H1 (cell line): ENCODE results near the gene WNK2.

ENCODE experiments used
- ATF3 ChIP-seq: IDR thresholded peaks from 2 replicates; pipeline ENCODE4 v1.6.1; 2011; ENCODE audit warnings: low read depth, mild to moderate bottlenecking, low read length; ENCODE audit not compliant: insufficient read depth
- CTCF ChIP-seq, 3 experiments: IDR thresholded peaks; 1 replicate in 2 of 3; 2 replicates in 1 of 3; pipeline versions ENCODE4 v1.5.1 to v1.6.1; 2011; ENCODE audit warnings: low read length in 3 of 3, mild to moderate bottlenecking in 3 of 3, inconsistent platforms in 2 of 3, low read depth in 1 of 3, moderate library complexity in 1 of 3; ENCODE audit not compliant: insufficient read depth in 1 of 3; ENCODE audit errors: control extremely low read depth in 1 of 3
- POLR2A ChIP-seq, 2 experiments: IDR thresholded peaks; 1 replicate in 1 of 2; 2 replicates in 1 of 2; pipeline ENCODE4 v1.6.1; 2011; ENCODE audit warnings: low read depth in 2 of 2, low read length in 2 of 2, mild to moderate bottlenecking in 2 of 2; ENCODE audit errors: control extremely low read depth in 1 of 2
- RAD21 ChIP-seq, 2 experiments: IDR thresholded peaks in 1 of 2; conservative IDR thresholded peaks in 1 of 2; 2 replicates each; pipeline ENCODE4 v1.6.1; 2011; ENCODE audit warnings: low read depth in 2 of 2, low read length in 2 of 2, improper control_type of control experiment in 1 of 2, inconsistent platforms in 1 of 2, mild to moderate bottlenecking in 1 of 2, moderate library complexity in 1 of 2
- SIN3A ChIP-seq, 2 experiments: IDR thresholded peaks in 1 of 2; conservative IDR thresholded peaks in 1 of 2; 2 replicates each; pipeline ENCODE4 v1.6.1; 2011 to 2012; ENCODE audit warnings: low read length in 2 of 2, improper control_type of control experiment in 1 of 2, low read depth in 1 of 2, mild to moderate bottlenecking in 1 of 2
- SRF ChIP-seq: IDR thresholded peaks from 2 replicates; pipeline ENCODE4 v1.6.1; 2011; ENCODE audit warnings: mild to moderate bottlenecking, low read depth, low read length, moderate library complexity
- SUZ12 ChIP-seq: fragments of 200-600 bp; sonication (generic); IDR thresholded peaks from 2 replicates; pipeline ENCODE4 v1.6.1; 2012; ENCODE audit warnings: mild to moderate bottlenecking, inconsistent platforms, low read length, moderate library complexity, mixed read lengths
- TAF1 ChIP-seq: IDR thresholded peaks from 2 replicates; pipeline ENCODE4 v1.6.1; 2011; ENCODE audit warnings: mild to moderate bottlenecking, low read depth, low read length
- USF2 ChIP-seq: IDR thresholded peaks from 2 replicates; pipeline ENCODE4 v1.6.1; 2011; ENCODE audit warnings: low read length, improper control_type of control experiment
- YY1 ChIP-seq: IDR thresholded peaks from 2 replicates; pipeline ENCODE4 v1.6.1; 2011; ENCODE audit warnings: low read depth, mild to moderate bottlenecking, low read length
- ZNF274 ChIP-seq: IDR thresholded peaks from 2 replicates; pipeline ENCODE4 v1.7.0; 2012; ENCODE audit warnings: low read length, borderline replicate concordance; ENCODE audit errors: extremely low read depth

GRCh38 chr9:93206576-93207155, 22.7 kb downstream of the WNK2 start:
- no peak for TF ChIP-seq CTCF (IDR thresholded peaks at IDR 0.05; ENCODE audit: control extremely low read depth in 1 of 3, insufficient read depth in 1 of 3, low read depth in 1 of 3, low read length in 3 of 3)
- TF ChIP-seq POLR2A (IDR thresholded peaks at IDR 0.05; ENCODE audit: control extremely low read depth in 1 of 2, low read depth in 2 of 2, low read length in 2 of 2), result no peak
- no peak for TF ChIP-seq ATF3
- no peak for TF ChIP-seq ZNF274
- no peak for TF ChIP-seq TAF1
- no peak for TF ChIP-seq SRF
- TF ChIP-seq USF2, result no peak
- TF ChIP-seq RAD21 (IDR thresholded peaks at IDR 0.05 in 1 of 2, conservative IDR thresholded peaks at IDR 0.05 in 1 of 2; ENCODE audit: low read depth in 2 of 2, low read length in 2 of 2), result no peak
- TF ChIP-seq YY1, result no peak
- TF ChIP-seq SIN3A (conservative IDR thresholded peaks at IDR 0.05 in 1 of 2, IDR thresholded peaks at IDR 0.05 in 1 of 2; ENCODE audit: low read depth in 1 of 2, low read length in 2 of 2), result no peak
- TF ChIP-seq SUZ12, result no peak
